OCI-LY1 (cell line): ENCODE data around the gene PRKD2.

Experiments
- EZH2 ChIP-seq: fragments of 200-600 bp; sonication (generic), shearing (Covaris generic); IDR thresholded peaks from 2 replicates; pipeline ENCODE4 v1.8.0; 2017; ENCODE audit warnings: borderline replicate concordance, mixed run types, mild to moderate bottlenecking, antibody characterized with exemption, low read length, moderate library complexity, mixed read lengths
- TF ChIP-seq, protein P1 (sequence below): fragments of 200-600 bp; sonication (generic), shearing (Covaris generic); IDR thresholded peaks from 2 replicates; pipeline ENCODE4 v1.5.1; 2017; ENCODE audit warnings: mild to moderate bottlenecking, antibody characterized with exemption, low read length, moderate library complexity, mixed read lengths

DNA sequence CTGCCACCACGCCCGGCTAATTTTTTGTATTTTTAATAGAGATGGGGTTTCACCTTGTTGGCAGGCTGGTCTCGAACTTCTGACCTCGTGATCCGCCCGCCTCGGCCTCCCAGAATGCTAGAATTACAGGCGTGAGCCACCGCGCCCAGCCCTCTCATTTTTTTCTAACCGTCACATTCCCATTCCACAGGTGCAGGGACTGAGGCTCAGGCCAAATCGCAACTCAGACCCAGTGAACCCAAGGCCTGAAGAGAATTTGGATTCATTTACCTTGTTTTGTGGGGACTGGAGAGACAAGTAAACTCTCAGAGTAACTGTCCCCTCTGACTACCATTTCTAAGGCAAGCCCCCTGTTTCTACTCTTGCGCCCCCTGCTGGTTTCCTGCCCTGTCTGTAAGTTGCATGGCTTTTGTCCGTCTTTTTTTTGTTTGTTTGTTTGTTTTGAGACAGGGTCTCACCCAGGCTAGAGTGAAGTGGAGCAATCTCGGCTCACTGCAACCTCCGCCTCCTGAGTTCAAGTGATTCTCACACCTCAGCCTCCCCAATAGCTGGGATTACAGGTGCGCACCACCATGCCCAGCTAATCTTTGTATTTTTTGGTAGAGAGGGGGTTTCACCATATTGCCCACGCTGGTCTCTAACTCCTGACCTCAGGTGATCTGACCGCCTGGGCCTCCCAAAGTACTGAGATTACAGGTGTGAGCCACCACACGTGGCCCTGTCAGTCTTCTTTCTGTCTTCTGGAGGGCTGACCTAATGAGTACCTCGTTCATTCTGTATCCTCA is 31.6 kb upstream of the PRKD2 start:
- TF ChIP-seq, protein P1, sequence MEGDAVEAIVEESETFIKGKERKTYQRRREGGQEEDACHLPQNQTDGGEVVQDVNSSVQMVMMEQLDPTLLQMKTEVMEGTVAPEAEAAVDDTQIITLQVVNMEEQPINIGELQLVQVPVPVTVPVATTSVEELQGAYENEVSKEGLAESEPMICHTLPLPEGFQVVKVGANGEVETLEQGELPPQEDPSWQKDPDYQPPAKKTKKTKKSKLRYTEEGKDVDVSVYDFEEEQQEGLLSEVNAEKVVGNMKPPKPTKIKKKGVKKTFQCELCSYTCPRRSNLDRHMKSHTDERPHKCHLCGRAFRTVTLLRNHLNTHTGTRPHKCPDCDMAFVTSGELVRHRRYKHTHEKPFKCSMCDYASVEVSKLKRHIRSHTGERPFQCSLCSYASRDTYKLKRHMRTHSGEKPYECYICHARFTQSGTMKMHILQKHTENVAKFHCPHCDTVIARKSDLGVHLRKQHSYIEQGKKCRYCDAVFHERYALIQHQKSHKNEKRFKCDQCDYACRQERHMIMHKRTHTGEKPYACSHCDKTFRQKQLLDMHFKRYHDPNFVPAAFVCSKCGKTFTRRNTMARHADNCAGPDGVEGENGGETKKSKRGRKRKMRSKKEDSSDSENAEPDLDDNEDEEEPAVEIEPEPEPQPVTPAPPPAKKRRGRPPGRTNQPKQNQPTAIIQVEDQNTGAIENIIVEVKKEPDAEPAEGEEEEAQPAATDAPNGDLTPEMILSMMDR = peak; percentile 91
- TF ChIP-seq EZH2 = no peak
